IMR-90 (cell line): ENCODE results near the gene FAHD2A. TPM values are rescaled to one million over a fixed set of nuclear protein-coding genes. Genes with fewer than 3 reads are reported as not detected.

ENCODE experiments used
- ATAC-seq: fragments of 200-7000 bp; cut with Tn5 transposase; 2 replicates; pipeline ENCODE4 v1.9.1; 2020; ENCODE audit warnings: low read depth, mild to moderate bottlenecking, moderate library complexity
- BruUV-seq: library from RNA; stranded (reverse); fragments of 400-500 nt; replicated peaks from 2 replicates; lab custom pipeline; 2021; lab: Mats Ljungman, UMichigan
- CTCF ChIA-PET: fragments of 300-600 bp; formaldehyde crosslinking; extraction: SDS; loops from one replicate; lab custom pipeline; 2021; ENCODE audit warnings: antibody characterized with exemption; lab: Yijun Ruan, JAX
- POLR2A ChIA-PET: fragments of 300-600 bp; sonication (Branson Sonifier 250); formaldehyde crosslinking; loops from one replicate; lab custom pipeline; 2022; ENCODE audit warnings: antibody characterized with exemption; ENCODE audit not compliant: unreplicated experiment; lab: Charles Lee
- DNase-seq: peaks from one replicate; pipeline ENCODE4 v3.0.0; 2013
- H2AFZ ChIP-seq: replicated peaks from 2 replicates; pipeline ENCODE3; 2013; ENCODE audit warnings: low read length, mild to moderate bottlenecking; ENCODE audit not compliant: poor library complexity
- H2AK5ac ChIP-seq: 2 replicates; pipeline ENCODE4 v1.6.1; 2013; ENCODE audit warnings: low read depth, low read length, inconsistent platforms
- H2AK9ac ChIP-seq: replicated peaks from 2 replicates; pipeline ENCODE3; 2013; ENCODE audit warnings: mild to moderate bottlenecking, low read depth, low read length, moderate library complexity; ENCODE audit not compliant: poor library complexity
- H2BK120ac ChIP-seq: 2 replicates; pipeline ENCODE4 v1.6.1; 2013; ENCODE audit warnings: low read depth, low read length, inconsistent platforms
- H2BK15ac ChIP-seq: 3 replicates; pipeline ENCODE4 v1.6.1; 2013; ENCODE audit warnings: low read depth, low read length, inconsistent platforms
- H2BK20ac ChIP-seq: 2 replicates; pipeline ENCODE4 v1.6.1; 2013; ENCODE audit warnings: low read depth, mild to moderate bottlenecking, inconsistent platforms, low read length, moderate library complexity
- H2BK5ac ChIP-seq: 2 replicates; pipeline ENCODE4 v1.6.1; 2013; ENCODE audit warnings: mild to moderate bottlenecking, low read depth, low read length, inconsistent platforms; ENCODE audit not compliant: poor library complexity, severe bottlenecking
- H3K14ac ChIP-seq: replicated peaks from 2 replicates; pipeline ENCODE4 v1.6.1; 2013; ENCODE audit warnings: low read depth, low read length, inconsistent platforms
- H3K18ac ChIP-seq: 2 replicates; pipeline ENCODE4 v1.6.1; 2013; ENCODE audit warnings: low read depth, low read length, control low read depth
- H3K23ac ChIP-seq: 2 replicates; pipeline ENCODE4 v1.6.1; 2013; ENCODE audit warnings: low read depth, low read length, inconsistent platforms
- H3K27ac ChIP-seq: 2 replicates; pipeline ENCODE4 v1.5.1; 2013; ENCODE audit warnings: mild to moderate bottlenecking, control low read depth, low read length; ENCODE audit not compliant: insufficient read depth
- H3K27me3 ChIP-seq: 2 replicates; pipeline ENCODE4 v1.6.1; 2013; ENCODE audit warnings: low read length; ENCODE audit not compliant: control insufficient read depth, insufficient read depth
- H3K36me3 ChIP-seq: 2 replicates; pipeline ENCODE4 v1.6.1; 2013; ENCODE audit warnings: low read length, mixed read lengths; ENCODE audit not compliant: control insufficient read depth, insufficient read depth
- H3K4ac ChIP-seq: 2 replicates; pipeline ENCODE4 v1.6.1; 2013; ENCODE audit warnings: low read depth, low read length, inconsistent platforms
- H3K4me1 ChIP-seq: 2 replicates; pipeline ENCODE4 v1.6.1; 2013; ENCODE audit warnings: low read length, mixed read lengths; ENCODE audit not compliant: control insufficient read depth, insufficient read depth
- H3K4me2 ChIP-seq: 2 replicates; pipeline ENCODE4 v1.6.1; 2013; ENCODE audit warnings: low read depth, mild to moderate bottlenecking, control low read depth, low read length, moderate library complexity
- H3K4me3 ChIP-seq: 2 replicates; pipeline ENCODE4 v1.5.1; 2013; ENCODE audit warnings: low read depth, mild to moderate bottlenecking, control low read depth, low read length, moderate library complexity; ENCODE audit not compliant: insufficient read depth
- H3K56ac ChIP-seq: 2 replicates; pipeline ENCODE4 v1.6.1; 2013; ENCODE audit warnings: low read length, inconsistent platforms; ENCODE audit not compliant: insufficient read depth; ENCODE audit errors: extremely low read depth
- H3K79me1 ChIP-seq, 2 experiments: 2 replicates each; pipeline ENCODE4 v1.6.1; 2013; ENCODE audit warnings: low read length in 2 of 2, inconsistent platforms in 1 of 2, low read depth in 1 of 2
- H3K9ac ChIP-seq: 2 replicates; pipeline ENCODE4 v1.6.1; 2013; ENCODE audit warnings: low read depth, low read length, control low read depth
- H3K9me1 ChIP-seq: 2 replicates; pipeline ENCODE4 v1.6.1; 2013; ENCODE audit warnings: low read length, inconsistent platforms; ENCODE audit not compliant: insufficient read depth
- H3K9me3 ChIP-seq: 2 replicates; pipeline ENCODE4 v1.6.1; 2013; ENCODE audit warnings: low read length; ENCODE audit not compliant: control insufficient read depth, insufficient read depth
- H4K20me1 ChIP-seq: 2 replicates; pipeline ENCODE4 v1.6.1; 2013; ENCODE audit warnings: low read length, inconsistent platforms; ENCODE audit not compliant: insufficient read depth
- H4K5ac ChIP-seq: 2 replicates; pipeline ENCODE4 v1.6.1; 2013; ENCODE audit warnings: mild to moderate bottlenecking, low read depth, low read length, control low read depth
- H4K8ac ChIP-seq, 2 experiments: 2 replicates each; pipeline ENCODE4 v1.6.1; 2013; ENCODE audit warnings: low read depth in 2 of 2, low read length in 2 of 2, control low read depth in 1 of 2, inconsistent platforms in 1 of 2
- H4K91ac ChIP-seq: 2 replicates; pipeline ENCODE4 v1.6.1; 2013; ENCODE audit warnings: low read depth, low read length, inconsistent platforms; ENCODE audit not compliant: insufficient read depth
- CEBPB ChIP-seq: IDR thresholded peaks from 2 replicates; pipeline ENCODE4 v1.6.1; 2012; ENCODE audit warnings: low read depth, low read length, improper control_type of control experiment
- ELK1 ChIP-seq: fragments of 150-350 bp; IDR thresholded peaks from 2 replicates; pipeline ENCODE4 v1.6.1; 2016; ENCODE audit warnings: low read depth, mild to moderate bottlenecking, low read length, moderate library complexity, borderline replicate concordance
- MAFK ChIP-seq: IDR thresholded peaks from 2 replicates; pipeline ENCODE4 v1.6.1; 2012; ENCODE audit warnings: low read depth, low read length, improper control_type of control experiment
- MAZ ChIP-seq: IDR thresholded peaks from 2 replicates; pipeline ENCODE4 v1.6.1; 2012; ENCODE audit warnings: low read depth, mild to moderate bottlenecking, low read length, improper control_type of control experiment, moderate library complexity, borderline replicate concordance
- POLR2A ChIP-seq: IDR thresholded peaks from 2 replicates; pipeline ENCODE4 v1.6.1; 2012; ENCODE audit warnings: mild to moderate bottlenecking, low read depth, low read length
- RAD21 ChIP-seq: IDR thresholded peaks from 2 replicates; pipeline ENCODE4 v1.6.1; 2012; ENCODE audit warnings: low read length, improper control_type of control experiment
- RCOR1 ChIP-seq: IDR thresholded peaks from 2 replicates; pipeline ENCODE4 v1.6.1; 2012; ENCODE audit warnings: mild to moderate bottlenecking, low read length, improper control_type of control experiment; ENCODE audit not compliant: insufficient replicate concordance
- USF2 ChIP-seq: fragments of 150-350 bp; IDR thresholded peaks from 2 replicates; pipeline ENCODE4 v1.6.1; 2017; ENCODE audit warnings: mild to moderate bottlenecking, antibody characterized with exemption, low read length, low read depth
- WGBS, 2 experiments: methylation state at CpG; one replicate each; pipeline versions ENCODE4 v1.1.5 to v1.1.7; 2013; ENCODE audit warnings: missing lambda C conversion rate in 2 of 2; ENCODE audit not compliant: insufficient read length in 1 of 2; ENCODE audit errors: extremely low coverage in 2 of 2; 5-methylcytosine and 5-hydroxymethylcytosine counted together
- dilution Hi-C: fragments of 300-500 bp; cut with HindIII; formaldehyde crosslinking; loops from one replicate; pipeline ENCODE4 v1.14.3; 2018; ENCODE audit warnings: low sequenced_read_pairs; ENCODE audit not compliant: unreplicated experiment
- in situ Hi-C: fragments of 300-500 bp; cut with MboI; formaldehyde crosslinking; loops from 3 replicates; pipeline ENCODE4 v1.14.3; 2019; ENCODE audit warnings: low sequenced_read_pairs, inconsistent platforms, mixed read lengths
- intact Hi-C: fragments of 100-400 bp; cut with micrococcal nuclease; formaldehyde crosslinking; loops from 2 replicates; pipeline ENCODE4 v1.10.0; 2022
- polyA plus RNA-seq, 3 experiments: library from polyadenylated mRNA; depleted of rRNA; stranded (reverse); fragments of >200 nt; gene quantifications; 2 replicates each; pipeline ENCODE4 v1.2.3, GENCODE V29; 2012; ENCODE audit warnings: low replicate concordance in 1 of 3
- total RNA-seq: library from RNA; depleted of rRNA; stranded (reverse); fragments of >200 nt; gene quantifications from 2 replicates; pipeline ENCODE4 v1.2.3, GENCODE V29; 2012

Gene FAHD2A
- total and polyA plus RNA-seq, 2 of the 4 experiments (the other 2 are of a cell fraction) = 35.1 to 36.2 TPM

GRCh38 chr2:95353055-95353575 lies 49.4 kb upstream of the FAHD2A start:
- BruUV-seq = no TSS peak
- dilution Hi-C loops = no loop called here
- Histone ChIP-seq H3K18ac (no peak overlapping the region), H4K91ac (no peak overlapping the region), H3K27ac (no peak overlapping the region), H3K79me1 (no peaks in the 10 kb centered on the region), H2AK9ac (no peak overlapping the region), H2BK5ac (no peak overlapping the region), H2BK120ac (no peak overlapping the region), H3K4me2 (no peak overlapping the region), H4K8ac (no peak overlapping the region), H3K4ac (no peak overlapping the region), H4K20me1 (no peaks in the 10 kb centered on the region), H3K23ac (no peak overlapping the region), H2BK20ac (no peak overlapping the region), H3K4me1 (no peaks in the 10 kb centered on the region), H3K56ac (no peak overlapping the region), H2AK5ac (no peak overlapping the region), H3K9me3 (peaks cover 4% of the 10 kb centered on the region), H3K36me3 (no peaks in the 10 kb centered on the region), H3K27me3 (peaks cover 2% of the 10 kb centered on the region; the same call in 1 of the 2 replicates), H3K4me3 (no peak overlapping the region), H3K9ac (no peak overlapping the region), H4K5ac (no peak overlapping the region), H3K14ac (no peak overlapping the region), H2AFZ (no peak overlapping the region), H3K9me1 (no peaks in the 10 kb centered on the region), H2BK15ac (no peak overlapping the region)
- ATAC-seq (no peak), DNase-seq (no peak)
- WGBS, 2 experiments = no CpG with 5 or more reads among the region's 10 CpGs
- intact Hi-C loops = no loop called here
- TF ChIP-seq POLR2A (no peak), MAFK (no peak), ELK1 (no peak), USF2 (no peak), RCOR1 (no peak), RAD21 (no peak), CEBPB (no peak), MAZ (no peak)
- CTCF ChIA-PET = no interaction called here
- POLR2A ChIA-PET = no interaction called here
- in situ Hi-C loops = no loop called here
